B cell (primary cell): ENCODE data around the gene OR52D1. TPM values are rescaled to one million over a fixed set of nuclear protein-coding genes. Genes with fewer than 3 reads are reported as not detected.

Experiments
- ATAC-seq: fragments of 200-7000 bp; cut with Tn5 transposase; one replicate; pipeline ENCODE4 v1.10.0; 2021; ENCODE audit warnings: low read depth, mild to moderate bottlenecking, moderate number of reproducible peaks, moderate library complexity
- CTCF ChIA-PET: fragments of 350-600 bp; sonication (Branson Sonifier 250); formaldehyde crosslinking; loops from one replicate; lab custom pipeline; 2021; ENCODE audit warnings: antibody characterized with exemption, inconsistent platforms; lab: Charles Lee
- POLR2A ChIA-PET: fragments of 350-600 bp; sonication (Branson Sonifier 250); formaldehyde crosslinking; loops from one replicate; lab custom pipeline; 2021; ENCODE audit warnings: antibody characterized with exemption; lab: Charles Lee
- DNase-seq: peaks from one replicate; pipeline ENCODE4 v3.0.0; 2013
- H2AFZ ChIP-seq: 2 replicates; pipeline ENCODE4 v1.6.1; 2012; ENCODE audit warnings: mild to moderate bottlenecking, low read depth, low read length; ENCODE audit not compliant: insufficient read depth, poor library complexity, severe bottlenecking
- H3K27ac ChIP-seq, 2 donors: 1 replicate in 1 of 2; 2 replicates in 1 of 2; pipeline ENCODE4 v1.5.1; 2012 to 2013; ENCODE audit warnings: low read length in 2 of 2, mild to moderate bottlenecking in 2 of 2, moderate library complexity in 1 of 2
- H3K27me3 ChIP-seq, 4 experiments: fragments of 200-600 bp in 1 of 4; sonication (generic) in 1 of 4; replicated peaks in 1 of 4; 1 replicate in 2 of 4; 2 replicates in 2 of 4; pipeline versions ENCODE4 v1.6.1 to v1.7.0; 2013 to 2016; ENCODE audit warnings: low read length in 3 of 4, mild to moderate bottlenecking in 2 of 4, mixed read lengths in 1 of 4, moderate library complexity in 1 of 4; ENCODE audit not compliant: insufficient read depth in 4 of 4, control insufficient read depth in 3 of 4; ENCODE audit errors: control extremely low read depth in 1 of 4
- H3K36me3 ChIP-seq, 2 experiments: replicated peaks in 1 of 2; 1 replicate in 1 of 2; 2 replicates in 1 of 2; pipeline versions ENCODE4 v1.6.1 to v1.7.1; 2013; ENCODE audit warnings: low read length in 1 of 2; ENCODE audit not compliant: insufficient read depth in 2 of 2, control insufficient read depth in 1 of 2; ENCODE audit errors: control extremely low read depth in 1 of 2, extremely low read depth in 1 of 2
- H3K4me1 ChIP-seq, 2 donors: fragments of 200-600 bp in 1 of 2; sonication (generic) in 1 of 2; 1 replicate in 1 of 2; 2 replicates in 1 of 2; pipeline versions ENCODE4 v1.5.1 to v1.6.1; 2013 to 2017; ENCODE audit warnings: low read length in 2 of 2; ENCODE audit not compliant: control insufficient read depth in 2 of 2, insufficient read depth in 2 of 2
- H3K4me2 ChIP-seq: replicated peaks from 2 replicates; pipeline ENCODE3; 2012; ENCODE audit warnings: mild to moderate bottlenecking, low read depth, low read length; ENCODE audit not compliant: poor library complexity, severe bottlenecking
- H3K4me3 ChIP-seq, 5 experiments: fragments of 200-600 bp in 1 of 5; sonication (generic) in 1 of 5; 1 replicate in 3 of 5; 2 replicates in 2 of 5; pipeline versions ENCODE4 v1.5.1 to v1.7.0; 2011 to 2016; ENCODE audit warnings: low read length in 4 of 5, mild to moderate bottlenecking in 4 of 5, low read depth in 2 of 5, control low read depth in 1 of 5, moderate library complexity in 1 of 5; ENCODE audit not compliant: insufficient read depth in 1 of 5; ENCODE audit errors: control extremely low read depth in 1 of 5, extremely low read depth in 1 of 5
- H3K79me2 ChIP-seq: fragments of 200-600 bp; sonication (generic); one replicate; pipeline ENCODE4 v1.6.0; 2016; ENCODE audit warnings: low read length; ENCODE audit not compliant: control insufficient read depth, insufficient read depth
- H3K9ac ChIP-seq: fragments of 200-600 bp; sonication (generic); 2 replicates; pipeline ENCODE4 v1.6.1; 2017; ENCODE audit warnings: mild to moderate bottlenecking, low read length, moderate library complexity
- H3K9me3 ChIP-seq, 3 donors: one replicate each; pipeline versions ENCODE4 v1.6.1 to v1.7.1; 2013; ENCODE audit warnings: low read length in 2 of 3; ENCODE audit not compliant: control insufficient read depth in 2 of 3, insufficient read depth in 1 of 3; ENCODE audit errors: control extremely low read depth in 1 of 3
- H4K20me1 ChIP-seq: 2 replicates; pipeline ENCODE4 v1.6.0; 2012; ENCODE audit warnings: mild to moderate bottlenecking, low read length; ENCODE audit not compliant: insufficient read depth, control insufficient read depth, poor library complexity, severe bottlenecking
- H3K27ac Mint-ChIP-seq: one replicate; pipeline ENCODE4 v1.8.0; 2021; ENCODE audit warnings: mixed read lengths
- H3K27me3 Mint-ChIP-seq: one replicate; pipeline ENCODE4 v1.8.0; 2021; ENCODE audit warnings: mixed read lengths
- H3K4me1 Mint-ChIP-seq: one replicate; pipeline ENCODE4 v1.8.0; 2021; ENCODE audit warnings: mixed read lengths
- H3K4me3 Mint-ChIP-seq: one replicate; pipeline ENCODE4 v1.8.0; 2021; ENCODE audit warnings: mixed read lengths
- H3K9me3 Mint-ChIP-seq: one replicate; pipeline ENCODE4 v1.8.0; 2022; ENCODE audit warnings: mixed read lengths; ENCODE audit not compliant: insufficient read depth
- CTCF ChIP-seq: fragments of 200-600 bp; IDR thresholded peaks from one replicate; pipeline ENCODE4 v1.8.0; 2022; ENCODE audit warnings: antibody characterized with exemption, mild to moderate bottlenecking
- EZH2 ChIP-seq: IDR thresholded peaks from 2 replicates; pipeline ENCODE4 v1.6.1; 2012; ENCODE audit warnings: borderline replicate concordance, low read depth, mild to moderate bottlenecking, moderate library complexity, low read length; ENCODE audit not compliant: insufficient read depth, poor library complexity, severe bottlenecking
- WGBS: methylation state at CpG from one replicate; pipeline ENCODE4 v1.1.5; 2013; ENCODE audit warnings: missing lambda C conversion rate; ENCODE audit not compliant: insufficient coverage; 5-methylcytosine and 5-hydroxymethylcytosine counted together
- intact Hi-C: fragments of 100-400 bp; cut with micrococcal nuclease; formaldehyde crosslinking; loops from one replicate; pipeline ENCODE4 v1.10.0; 2022
- polyA plus RNA-seq: library from polyadenylated mRNA; depleted of rRNA; stranded (reverse); fragments of >200 nt; gene quantifications from 2 replicates; pipeline ENCODE4 v1.2.3, GENCODE V29; 2012
- total RNA-seq, 2 donors: library from RNA; stranded (reverse); fragments of 120-200 nt in 1 of 2; gene quantifications; 1 replicate in 1 of 2; 2 replicates in 1 of 2; pipeline versions ENCODE4 v1.2.3 to v1.2.4, GENCODE V29; 2013 to 2022

The OR52D1 gene
- total and polyA plus RNA-seq, 2 donors (not counting 1 experiment from before 2014, with no cell fraction given): not detected

- H3K27me3 ChIP-seq: no peaks in the 10 kb centered on the region
- ChIA-PET CTCF (no interaction called here), POLR2A (no interaction called here)
- no peaks in the 10 kb centered on the region for H3K4me1 Mint-ChIP-seq
- no peak overlapping the region for H3K4me3 Mint-ChIP-seq
- H3K79me2 ChIP-seq: no peaks in the 10 kb centered on the region
- intact Hi-C loops: no loop called here
- DNase-seq (no peak), ATAC-seq (no peak)
- H3K27ac ChIP-seq: no peak overlapping the region
- H3K4me1 ChIP-seq: no peaks in the 10 kb centered on the region
- H2AFZ ChIP-seq: no peak overlapping the region
- no peaks in the 10 kb centered on the region for H3K9me3 ChIP-seq
- H3K9ac ChIP-seq: no peak overlapping the region
- no peak overlapping the region for H3K27ac Mint-ChIP-seq
- 84% methylated on average over 3 of the region's 5 CpGs for WGBS
- no peaks in the 10 kb centered on the region for H4K20me1 ChIP-seq
- H3K4me2 ChIP-seq: no peak overlapping the region
- no peaks in the 10 kb centered on the region for H3K27me3 Mint-ChIP-seq
- no peaks in the 10 kb centered on the region for H3K36me3 ChIP-seq
- TF ChIP-seq CTCF: no peak
- H3K9me3 Mint-ChIP-seq: no peaks in the 10 kb centered on the region
- no peak overlapping the region for H3K4me3 ChIP-seq
Observed at GRCh38 chr11:5527716-5528115, 39.2 kb downstream of the OR52D1 start.

- Histone ChIP-seq H3K4me2 (no peak overlapping the region), H2AFZ (no peak overlapping the region), H3K36me3 (no peaks in the 10 kb centered on the region), H3K79me2 (no peaks in the 10 kb centered on the region), H4K20me1 (no peaks in the 10 kb centered on the region), H3K4me3 (no peak overlapping the region), H3K27me3 (no peaks in the 10 kb centered on the region), H3K4me1 (no peaks in the 10 kb centered on the region), H3K9ac (no peak overlapping the region), H3K27ac (no peak overlapping the region), H3K9me3 (no peaks in the 10 kb centered on the region)
- no peaks in the 10 kb centered on the region for H3K4me1 Mint-ChIP-seq
- ATAC-seq (no peak), DNase-seq (no peak)
- intact Hi-C loops: no loop called here
- no peaks in the 10 kb centered on the region for H3K9me3 Mint-ChIP-seq
- no CpG with 5 or more reads among the region's 1 CpG for WGBS
- TF ChIP-seq EZH2 (no peak), CTCF (no peak)
- H3K27me3 Mint-ChIP-seq: no peaks in the 10 kb centered on the region
- H3K4me3 Mint-ChIP-seq: no peak overlapping the region
- ChIA-PET POLR2A (no interaction called here), CTCF (no interaction called here)
- H3K27ac Mint-ChIP-seq: no peak overlapping the region
Observed at GRCh38 chr11:5528495-5528894, 40.0 kb downstream of the OR52D1 start.
